ENCODE data around the gene RPL7A.

- TF ChIP-seq, protein P1, sequence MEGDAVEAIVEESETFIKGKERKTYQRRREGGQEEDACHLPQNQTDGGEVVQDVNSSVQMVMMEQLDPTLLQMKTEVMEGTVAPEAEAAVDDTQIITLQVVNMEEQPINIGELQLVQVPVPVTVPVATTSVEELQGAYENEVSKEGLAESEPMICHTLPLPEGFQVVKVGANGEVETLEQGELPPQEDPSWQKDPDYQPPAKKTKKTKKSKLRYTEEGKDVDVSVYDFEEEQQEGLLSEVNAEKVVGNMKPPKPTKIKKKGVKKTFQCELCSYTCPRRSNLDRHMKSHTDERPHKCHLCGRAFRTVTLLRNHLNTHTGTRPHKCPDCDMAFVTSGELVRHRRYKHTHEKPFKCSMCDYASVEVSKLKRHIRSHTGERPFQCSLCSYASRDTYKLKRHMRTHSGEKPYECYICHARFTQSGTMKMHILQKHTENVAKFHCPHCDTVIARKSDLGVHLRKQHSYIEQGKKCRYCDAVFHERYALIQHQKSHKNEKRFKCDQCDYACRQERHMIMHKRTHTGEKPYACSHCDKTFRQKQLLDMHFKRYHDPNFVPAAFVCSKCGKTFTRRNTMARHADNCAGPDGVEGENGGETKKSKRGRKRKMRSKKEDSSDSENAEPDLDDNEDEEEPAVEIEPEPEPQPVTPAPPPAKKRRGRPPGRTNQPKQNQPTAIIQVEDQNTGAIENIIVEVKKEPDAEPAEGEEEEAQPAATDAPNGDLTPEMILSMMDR (IDR thresholded peaks at IDR 0.05): no peak
- TF ChIP-seq POLR2AphosphoS5 (IDR thresholded peaks at IDR 0.05): no peak
These were observed 30.5 kb downstream of the RPL7A start for GRCh38 chr9:133378408-133378962.
